Measurements from ENCODE around the gene NELL2. TPM values are rescaled to one million over a fixed set of nuclear protein-coding genes. Genes with fewer than 3 reads are reported as not detected.

Gene NELL2
- total RNA-seq, 1 donor from 2014 or later: 2.1 TPM

GRCh38 chr12:44523828-44524227 is 352.3 kb downstream of the NELL2 start:
- Mint-ChIP-seq H3K36me3 (no peaks in the 10 kb centered on the region), H3K9me3 (no peaks in the 10 kb centered on the region), H3K27me3 (ENCODE audit: low read depth) (no peaks in the 10 kb centered on the region), H3K4me3 (no peak overlapping the region), H3K27ac (no peak overlapping the region), H3K4me1 (peaks cover 5% of the 10 kb centered on the region)
- DNase-seq (ENCODE audit: low spot score in 2 of 2, unreplicated experiment in 2 of 2): no peak
- no peak for TF ChIP-seq CTCF (IDR thresholded peaks at IDR 0.05; ENCODE audit: unreplicated experiment)

GRCh38 chr12:44521702-44522101 is 354.4 kb downstream of the NELL2 start:
- no peak overlapping the region for H3K27ac Mint-ChIP-seq
- H3K27me3 Mint-ChIP-seq (ENCODE audit: low read depth): no peaks in the 10 kb centered on the region
- H3K4me1 Mint-ChIP-seq: peaks cover 5% of the 10 kb centered on the region
- H3K36me3 Mint-ChIP-seq: no peaks in the 10 kb centered on the region
- no peak overlapping the region for H3K4me3 Mint-ChIP-seq
- DNase-seq (ENCODE audit: low spot score in 2 of 2, unreplicated experiment in 2 of 2): no peak
- H3K9me3 Mint-ChIP-seq: no peaks in the 10 kb centered on the region
- TF ChIP-seq CTCF (IDR thresholded peaks at IDR 0.05; ENCODE audit: unreplicated experiment): no peak

- Mint-ChIP-seq H3K4me3 (no peak overlapping the region), H3K4me1 (no peaks in the 10 kb centered on the region), H3K27ac (no peak overlapping the region), H3K9me3 (no peaks in the 10 kb centered on the region), H3K36me3 (no peaks in the 10 kb centered on the region), H3K27me3 (ENCODE audit: low read depth) (no peaks in the 10 kb centered on the region)
- no peak for TF ChIP-seq CTCF (IDR thresholded peaks at IDR 0.05; ENCODE audit: unreplicated experiment)
- DNase-seq (ENCODE audit: low spot score in 2 of 2, unreplicated experiment in 2 of 2): no peak
Measured at GRCh38 chr12:44519931-44520330, 356.2 kb downstream of the NELL2 start.

- no peaks in the 10 kb centered on the region for H3K27me3 Mint-ChIP-seq (ENCODE audit: low read depth)
- peaks cover 10% of the 10 kb centered on the region for H3K4me1 Mint-ChIP-seq
- TF ChIP-seq CTCF (IDR thresholded peaks at IDR 0.05; ENCODE audit: unreplicated experiment): no peak
- H3K27ac Mint-ChIP-seq: no peak overlapping the region
- H3K9me3 Mint-ChIP-seq: no peaks in the 10 kb centered on the region
- H3K36me3 Mint-ChIP-seq: no peaks in the 10 kb centered on the region
- H3K4me3 Mint-ChIP-seq: no peak overlapping the region
- no peak for DNase-seq (ENCODE audit: low spot score in 2 of 2, unreplicated experiment in 2 of 2)
Measured at GRCh38 chr12:44511289-44511688, 364.8 kb downstream of the NELL2 start.

GRCh38 chr12:44510510-44510909 is 365.6 kb downstream of the NELL2 start:
- no peak overlapping the region for H3K27ac Mint-ChIP-seq
- H3K27me3 Mint-ChIP-seq (ENCODE audit: low read depth): no peaks in the 10 kb centered on the region
- no peak for DNase-seq (ENCODE audit: low spot score in 2 of 2, unreplicated experiment in 2 of 2)
- TF ChIP-seq CTCF (IDR thresholded peaks at IDR 0.05; ENCODE audit: unreplicated experiment): no peak
- no peaks in the 10 kb centered on the region for H3K9me3 Mint-ChIP-seq
- H3K4me1 Mint-ChIP-seq: peaks cover 10% of the 10 kb centered on the region
- H3K36me3 Mint-ChIP-seq: no peaks in the 10 kb centered on the region
- H3K4me3 Mint-ChIP-seq: no peak overlapping the region

GRCh38 chr12:44510076-44510475 is 366.0 kb downstream of the NELL2 start:
- Mint-ChIP-seq H3K27me3 (ENCODE audit: low read depth) (no peaks in the 10 kb centered on the region), H3K9me3 (no peaks in the 10 kb centered on the region), H3K36me3 (no peaks in the 10 kb centered on the region), H3K4me3 (no peak overlapping the region), H3K4me1 (peaks cover 10% of the 10 kb centered on the region), H3K27ac (no peak overlapping the region)
- no peak for TF ChIP-seq CTCF (IDR thresholded peaks at IDR 0.05; ENCODE audit: unreplicated experiment)
- DNase-seq (ENCODE audit: low spot score in 2 of 2, unreplicated experiment in 2 of 2): no peak

Measured in mesothelial cell of epicardium (in vitro differentiated cells).